ENCODE results near the gene CKS2. TPM values are rescaled to one million over a fixed set of nuclear protein-coding genes. Genes with fewer than 3 reads are reported as not detected.

CKS2 gene
- total and polyA plus RNA-seq, 2 of the 4 experiments (the other 2 are of a cell fraction) = 192 to 261 TPM

- dilution Hi-C loops (cut with HindIII; ENCODE audit: low sequenced_read_pairs, unreplicated experiment) = no loop called here
Measured at GRCh38 chr9:89312222-89312571, 1.2 kb downstream of the CKS2 start.

More at GRCh38 chr9:89312222-89312571, 1.2 kb downstream of the CKS2 start:
- TF ChIP-seq RAD21 (IDR thresholded peaks at IDR 0.05; ENCODE audit: low read length) (no peak), MAZ (IDR thresholded peaks at IDR 0.05; ENCODE audit: borderline replicate concordance, low read depth, low read length) (no peak), CEBPB (IDR thresholded peaks at IDR 0.05; ENCODE audit: low read depth, low read length) (no peak), RFX5 (IDR thresholded peaks at IDR 0.05; ENCODE audit: low read depth, low read length) (no peak), BHLHE40 (IDR thresholded peaks at IDR 0.05; ENCODE audit: low read depth, low read length) (no peak), POLR2A (IDR thresholded peaks at IDR 0.05; ENCODE audit: low read depth, low read length) (peak; percentile 42; the same call in 1 of the 2 replicates), CHD1 (IDR thresholded peaks at IDR 0.05; ENCODE audit: low read depth, low read length) (0 out of 2 replicates have a peak, but pooled peaks have one; percentile 23)
- TF ChIP-seq, protein P1, sequence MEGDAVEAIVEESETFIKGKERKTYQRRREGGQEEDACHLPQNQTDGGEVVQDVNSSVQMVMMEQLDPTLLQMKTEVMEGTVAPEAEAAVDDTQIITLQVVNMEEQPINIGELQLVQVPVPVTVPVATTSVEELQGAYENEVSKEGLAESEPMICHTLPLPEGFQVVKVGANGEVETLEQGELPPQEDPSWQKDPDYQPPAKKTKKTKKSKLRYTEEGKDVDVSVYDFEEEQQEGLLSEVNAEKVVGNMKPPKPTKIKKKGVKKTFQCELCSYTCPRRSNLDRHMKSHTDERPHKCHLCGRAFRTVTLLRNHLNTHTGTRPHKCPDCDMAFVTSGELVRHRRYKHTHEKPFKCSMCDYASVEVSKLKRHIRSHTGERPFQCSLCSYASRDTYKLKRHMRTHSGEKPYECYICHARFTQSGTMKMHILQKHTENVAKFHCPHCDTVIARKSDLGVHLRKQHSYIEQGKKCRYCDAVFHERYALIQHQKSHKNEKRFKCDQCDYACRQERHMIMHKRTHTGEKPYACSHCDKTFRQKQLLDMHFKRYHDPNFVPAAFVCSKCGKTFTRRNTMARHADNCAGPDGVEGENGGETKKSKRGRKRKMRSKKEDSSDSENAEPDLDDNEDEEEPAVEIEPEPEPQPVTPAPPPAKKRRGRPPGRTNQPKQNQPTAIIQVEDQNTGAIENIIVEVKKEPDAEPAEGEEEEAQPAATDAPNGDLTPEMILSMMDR (conservative IDR thresholded peaks at IDR 0.05; ENCODE audit: low read depth, low read length) = no peak
- TF ChIP-seq, protein P2, sequence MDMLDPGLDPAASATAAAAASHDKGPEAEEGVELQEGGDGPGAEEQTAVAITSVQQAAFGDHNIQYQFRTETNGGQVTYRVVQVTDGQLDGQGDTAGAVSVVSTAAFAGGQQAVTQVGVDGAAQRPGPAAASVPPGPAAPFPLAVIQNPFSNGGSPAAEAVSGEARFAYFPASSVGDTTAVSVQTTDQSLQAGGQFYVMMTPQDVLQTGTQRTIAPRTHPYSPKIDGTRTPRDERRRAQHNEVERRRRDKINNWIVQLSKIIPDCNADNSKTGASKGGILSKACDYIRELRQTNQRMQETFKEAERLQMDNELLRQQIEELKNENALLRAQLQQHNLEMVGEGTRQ (IDR thresholded peaks at IDR 0.05; ENCODE audit: low read depth, low read length) = no peak
- peaks cover 2% of the 10 kb centered on the region for H3K36me3 ChIP-seq (ENCODE audit: control insufficient read depth, insufficient read depth, low read length)
- H2BK5ac ChIP-seq (ENCODE audit: low read depth, low read length, poor library complexity, severe bottlenecking) = peak overlapping the region; percentile 86
- H3K14ac ChIP-seq (replicated peaks; ENCODE audit: low read depth, low read length) = peak overlapping the region; percentile 68; the same call in 1 of the 2 replicates
- peak overlapping the region; percentile 22; the same call in 1 of the 2 replicates for H4K5ac ChIP-seq (ENCODE audit: low read depth, low read length)
- no peaks in the 10 kb centered on the region; the same call in 1 of the 2 replicates for H3K9me1 ChIP-seq (ENCODE audit: insufficient read depth, low read length)
- in situ Hi-C loops (cut with MboI; ENCODE audit: low sequenced_read_pairs) = no loop called here
- ChIA-PET CTCF (interaction anchor here (1.0 kb wide), 1 partner anchor 33 kb away, joined by 3 read pairs; no protein-coding TSS in a partner anchor), POLR2A (ENCODE audit: unreplicated experiment) (no interaction called here)
- BruUV-seq (replicated peaks) = TSS peak; percentile 51
- H2BK15ac ChIP-seq (ENCODE audit: low read depth, low read length) = peak overlapping the region; percentile 45; the same call in 2 of the 3 replicates
- peak overlapping the region; percentile 8; the same call in 1 of the 2 replicates for H3K4ac ChIP-seq (ENCODE audit: low read depth, low read length)
- peak overlapping the region; percentile 27 to 66; a peak in 1 of 4 replicates for H4K8ac ChIP-seq (ENCODE audit: low read depth in 2 of 2, low read length in 2 of 2)
- peak overlapping the region; percentile 63; the same call in 1 of the 2 replicates for H3K18ac ChIP-seq (ENCODE audit: low read depth, low read length)
- no CpG with 5 or more reads among the region's 8 CpGs for WGBS, 2 experiments (ENCODE audit: extremely low coverage in 2 of 2, insufficient read length in 1 of 2)
- peaks cover 3% of the 10 kb centered on the region for H3K4me1 ChIP-seq (ENCODE audit: control insufficient read depth, insufficient read depth, low read length)
- H2AFZ ChIP-seq (replicated peaks; ENCODE audit: low read length, poor library complexity) = no peak overlapping the region
- H2BK20ac ChIP-seq (ENCODE audit: low read depth, low read length) = no peak overlapping the region; the same call in 1 of the 2 replicates
- peak overlapping the region; percentile 87 for H3K9ac ChIP-seq (ENCODE audit: low read depth, low read length)
- H2BK120ac ChIP-seq (ENCODE audit: low read depth, low read length) = peak overlapping the region; percentile 17; the same call in 1 of the 2 replicates
- DNase-seq = no peak
- no peak overlapping the region for H4K91ac ChIP-seq (ENCODE audit: insufficient read depth, low read depth, low read length)
- H2AK9ac ChIP-seq (replicated peaks; ENCODE audit: low read depth, low read length, poor library complexity) = no peak overlapping the region
- H3K27ac ChIP-seq (ENCODE audit: insufficient read depth, low read length) = peak overlapping the region; percentile 77
- H3K79me1 ChIP-seq (ENCODE audit: low read depth in 1 of 2, low read length in 2 of 2) = peaks cover 8 to 13% of the 10 kb centered on the region in 2 experiments
- intact Hi-C loops (cut with micrococcal nuclease) = loop anchor here (1.0 to 10.0 kb wide), 7 partner anchors 132 to 1597 kb away; no protein-coding TSS in a partner anchor
- no peaks in the 10 kb centered on the region for H3K9me3 ChIP-seq (ENCODE audit: control insufficient read depth, insufficient read depth, low read length)
- peak overlapping the region; percentile 57 for H3K4me3 ChIP-seq (ENCODE audit: insufficient read depth, low read depth, low read length)
- H2AK5ac ChIP-seq (ENCODE audit: low read depth, low read length) = no peak overlapping the region
- no peak for ATAC-seq (ENCODE audit: low read depth)
- peak overlapping the region; percentile 90 for H3K56ac ChIP-seq (ENCODE audit: extremely low read depth, insufficient read depth, low read length)
- H3K4me2 ChIP-seq (ENCODE audit: low read depth, low read length) = peak overlapping the region; percentile 100
- peak overlapping the region; percentile 70; the same call in 1 of the 2 replicates for H3K23ac ChIP-seq (ENCODE audit: low read depth, low read length)
- H4K20me1 ChIP-seq (ENCODE audit: insufficient read depth, low read length) = no peaks in the 10 kb centered on the region; the same call in 1 of the 2 replicates
- H3K27me3 ChIP-seq (ENCODE audit: control insufficient read depth, insufficient read depth, low read length) = no peaks in the 10 kb centered on the region

All from IMR-90 (cell line).